Nephron progenitor cell (in vitro differentiated cells): ENCODE measurements around the gene CSKMT.

Source experiments
- DNase-seq: peaks from one replicate; pipeline ENCODE4 v3.0.0; 2021
- H3K27ac Mint-ChIP-seq: 2 replicates; pipeline ENCODE4 v1.8.0; 2021; ENCODE audit warnings: mild to moderate bottlenecking, moderate library complexity, mixed read lengths
- H3K27me3 Mint-ChIP-seq: 2 replicates; pipeline ENCODE4 v1.8.0; 2021; ENCODE audit warnings: mild to moderate bottlenecking, low read depth, mixed read lengths; ENCODE audit not compliant: poor library complexity
- H3K36me3 Mint-ChIP-seq: 2 replicates; pipeline ENCODE4 v1.8.0; 2021; ENCODE audit warnings: low read depth, mixed read lengths
- H3K4me1 Mint-ChIP-seq: 2 replicates; pipeline ENCODE4 v1.8.0; 2021; ENCODE audit warnings: mixed read lengths
- H3K4me3 Mint-ChIP-seq: 2 replicates; pipeline ENCODE4 v1.8.0; 2021; ENCODE audit warnings: mild to moderate bottlenecking, moderate library complexity, mixed read lengths
- H3K9me3 Mint-ChIP-seq: 2 replicates; pipeline ENCODE4 v1.8.0; 2021; ENCODE audit warnings: mild to moderate bottlenecking, moderate library complexity, mixed read lengths
- TF ChIP-seq, protein P1 (sequence below): fragments of 200-600 bp; sonication (generic); IDR thresholded peaks from 2 replicates; pipeline ENCODE4 v1.5.0; 2021; ENCODE audit warnings: antibody characterized with exemption

Gene CSKMT

DNA sequence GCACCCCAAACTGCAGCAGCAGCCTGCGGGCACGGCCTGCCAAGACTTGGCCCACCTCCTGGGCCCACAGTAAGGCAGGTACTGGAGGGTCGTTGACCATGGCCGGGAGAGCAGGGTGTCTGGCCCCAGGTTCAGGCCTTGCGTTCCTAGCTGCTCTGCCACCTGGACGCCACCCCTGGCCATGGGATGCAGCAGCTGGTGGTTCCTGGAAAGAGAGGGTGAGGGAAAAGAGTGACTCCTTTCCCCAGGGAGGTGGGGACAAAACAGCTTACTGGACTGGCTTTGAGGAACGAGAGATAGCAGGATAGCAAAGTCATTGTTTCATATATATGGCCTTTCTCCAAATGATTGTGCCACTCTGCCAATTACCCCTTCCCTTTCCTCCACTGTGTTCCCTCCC is 40.3 kb downstream of the CSKMT start:
- H3K9me3 Mint-ChIP-seq = no peaks in the 10 kb centered on the region
- no peaks in the 10 kb centered on the region for H3K27me3 Mint-ChIP-seq
- H3K27ac Mint-ChIP-seq = peak overlapping the region; percentile 91
- H3K4me3 Mint-ChIP-seq = peak overlapping the region; percentile 89
- TF ChIP-seq, protein P1, sequence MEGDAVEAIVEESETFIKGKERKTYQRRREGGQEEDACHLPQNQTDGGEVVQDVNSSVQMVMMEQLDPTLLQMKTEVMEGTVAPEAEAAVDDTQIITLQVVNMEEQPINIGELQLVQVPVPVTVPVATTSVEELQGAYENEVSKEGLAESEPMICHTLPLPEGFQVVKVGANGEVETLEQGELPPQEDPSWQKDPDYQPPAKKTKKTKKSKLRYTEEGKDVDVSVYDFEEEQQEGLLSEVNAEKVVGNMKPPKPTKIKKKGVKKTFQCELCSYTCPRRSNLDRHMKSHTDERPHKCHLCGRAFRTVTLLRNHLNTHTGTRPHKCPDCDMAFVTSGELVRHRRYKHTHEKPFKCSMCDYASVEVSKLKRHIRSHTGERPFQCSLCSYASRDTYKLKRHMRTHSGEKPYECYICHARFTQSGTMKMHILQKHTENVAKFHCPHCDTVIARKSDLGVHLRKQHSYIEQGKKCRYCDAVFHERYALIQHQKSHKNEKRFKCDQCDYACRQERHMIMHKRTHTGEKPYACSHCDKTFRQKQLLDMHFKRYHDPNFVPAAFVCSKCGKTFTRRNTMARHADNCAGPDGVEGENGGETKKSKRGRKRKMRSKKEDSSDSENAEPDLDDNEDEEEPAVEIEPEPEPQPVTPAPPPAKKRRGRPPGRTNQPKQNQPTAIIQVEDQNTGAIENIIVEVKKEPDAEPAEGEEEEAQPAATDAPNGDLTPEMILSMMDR = no peak
- H3K4me1 Mint-ChIP-seq = peaks cover 48% of the 10 kb centered on the region
- peaks cover 25% of the 10 kb centered on the region for H3K36me3 Mint-ChIP-seq
- DNase-seq = no peak

DNA sequence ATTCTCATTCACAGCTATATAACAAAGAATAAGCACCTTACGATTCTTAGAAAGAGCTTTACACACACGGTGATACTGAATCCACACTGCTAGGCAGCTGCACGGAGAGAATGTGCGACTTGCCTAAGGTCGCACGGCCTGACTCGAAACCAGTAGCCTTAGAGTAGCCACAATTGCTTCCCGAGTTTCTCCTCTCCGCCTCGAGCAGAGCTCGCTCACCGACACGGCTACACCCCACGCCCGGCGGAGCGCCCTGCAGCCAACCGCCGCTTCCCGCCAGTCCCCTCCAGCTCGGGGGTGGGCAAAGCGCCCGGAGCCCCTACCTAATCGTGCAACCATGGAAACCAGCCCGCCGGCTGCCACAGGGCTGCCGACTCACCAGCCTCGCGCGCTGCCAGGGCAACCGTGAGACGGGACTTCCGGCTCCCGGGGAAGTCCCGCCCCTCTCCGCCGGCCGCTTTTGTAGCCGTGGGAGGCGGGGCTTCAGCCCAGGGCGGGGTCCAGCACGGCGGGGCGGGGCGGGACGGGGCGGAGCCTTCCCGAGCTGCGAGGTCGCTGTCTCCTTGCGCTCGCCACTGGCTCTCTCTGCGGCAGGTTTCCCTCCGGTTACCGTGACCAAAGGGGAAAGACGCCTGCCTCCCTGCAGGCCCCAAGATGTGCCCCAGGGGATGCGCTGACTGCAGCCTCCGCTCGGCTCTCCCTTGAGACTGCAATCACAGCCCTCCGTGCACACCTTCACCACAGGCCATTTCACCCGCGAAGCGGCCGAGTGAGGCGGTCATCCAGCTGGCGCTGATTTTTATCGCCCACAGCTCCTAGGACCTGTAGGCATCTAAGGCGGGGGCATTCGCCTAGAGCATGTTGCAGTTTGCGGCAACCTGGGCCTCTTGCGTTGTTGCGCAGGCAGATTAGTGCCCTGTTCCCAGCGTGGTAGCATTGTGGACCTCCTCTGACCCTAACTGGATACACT is 41.1 kb downstream of the CSKMT start:
- TF ChIP-seq, protein P1 = no peak
- DNase-seq = peak; percentile 98
- Mint-ChIP-seq H3K4me3 (peak overlapping the region; percentile 89), H3K27ac (peak overlapping the region; percentile 98), H3K36me3 (peaks cover 28% of the 10 kb centered on the region), H3K9me3 (no peaks in the 10 kb centered on the region), H3K4me1 (peaks cover 48% of the 10 kb centered on the region), H3K27me3 (no peaks in the 10 kb centered on the region)

DNA sequence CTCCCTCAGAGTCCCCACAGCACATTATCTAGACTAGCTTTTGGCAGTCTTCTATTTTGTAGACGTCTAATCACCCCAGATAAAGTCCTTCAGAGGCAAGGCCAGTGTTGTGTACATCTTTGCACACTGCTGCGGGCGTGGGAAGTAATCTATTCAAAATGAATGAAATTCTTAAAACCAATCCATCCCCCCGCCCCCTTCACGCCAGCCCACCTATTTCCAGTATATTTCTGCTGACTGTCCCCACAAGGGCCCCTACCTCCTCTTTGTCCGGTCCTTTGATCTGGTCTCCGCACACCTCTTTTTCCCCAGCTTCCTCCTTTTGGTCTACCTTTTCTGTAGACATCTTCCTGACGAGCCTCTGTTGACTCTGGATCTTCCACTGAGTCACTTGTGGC is 41.7 kb downstream of the CSKMT start:
- no peaks in the 10 kb centered on the region for H3K9me3 Mint-ChIP-seq
- TF ChIP-seq, protein P1 = no peak
- peak overlapping the region; percentile 98 for H3K27ac Mint-ChIP-seq

DNA sequence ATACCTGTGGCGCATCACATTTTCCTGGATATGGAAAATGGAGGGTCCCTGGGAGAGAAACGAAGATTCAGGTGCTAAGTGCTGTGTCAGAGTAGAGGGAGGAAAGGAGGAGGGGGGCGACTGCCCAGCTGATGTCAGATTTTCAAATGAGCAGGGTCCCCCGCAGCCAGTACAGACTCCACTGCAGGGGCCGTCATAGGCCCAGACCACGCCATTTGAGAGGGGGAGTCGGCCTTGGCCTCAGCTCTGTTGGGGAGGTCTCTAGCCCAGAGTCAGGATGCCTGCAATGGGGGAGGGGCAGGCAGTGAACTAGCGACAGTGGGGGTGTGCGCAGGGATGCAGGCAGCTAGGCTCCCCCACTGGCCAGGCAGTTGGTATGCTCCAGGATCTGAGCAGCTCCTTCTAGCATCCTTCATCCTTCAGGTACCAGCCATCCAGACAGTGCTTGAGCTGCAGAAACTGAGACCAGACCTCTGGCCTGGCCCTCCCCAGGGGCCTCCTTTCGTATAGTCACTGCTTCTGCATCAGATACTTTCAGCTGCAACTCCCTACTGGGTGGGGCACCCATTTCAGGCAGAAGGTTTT is 42.3 kb downstream of the CSKMT start, which contains the start of the genes BSCL2 and GNG3:
TSS of gene BSCL2 (minus strand) at position 148 of the 585 bp plus-strand sequence. CDS start 229 bp downstream, outside the sequence.
TSS of gene GNG3 (plus strand) at position 400 of the 585 bp plus-strand sequence. CDS start 620 bp downstream, outside the sequence.
- Mint-ChIP-seq H3K4me1 (peaks cover 52% of the 10 kb centered on the region), H3K4me3 (peak within 1 kb of the TSS; percentile 89), H3K27me3 (no peaks in the 10 kb centered on the region), H3K36me3 (peaks cover 26% of the 10 kb centered on the region), H3K9me3 (no peaks in the 10 kb centered on the region), H3K27ac (peak within 1 kb of the TSS; percentile 98)
- TF ChIP-seq, protein P1 = no peak
- peak; percentile 91 for DNase-seq

More for the DNA sequence above, 41.7 kb downstream of the CSKMT start:
- no peak for DNase-seq
- H3K27me3 Mint-ChIP-seq = no peaks in the 10 kb centered on the region
- peak overlapping the region; percentile 89 for H3K4me3 Mint-ChIP-seq
- H3K4me1 Mint-ChIP-seq = peaks cover 48% of the 10 kb centered on the region
- H3K36me3 Mint-ChIP-seq = peaks cover 26% of the 10 kb centered on the region

DNA sequence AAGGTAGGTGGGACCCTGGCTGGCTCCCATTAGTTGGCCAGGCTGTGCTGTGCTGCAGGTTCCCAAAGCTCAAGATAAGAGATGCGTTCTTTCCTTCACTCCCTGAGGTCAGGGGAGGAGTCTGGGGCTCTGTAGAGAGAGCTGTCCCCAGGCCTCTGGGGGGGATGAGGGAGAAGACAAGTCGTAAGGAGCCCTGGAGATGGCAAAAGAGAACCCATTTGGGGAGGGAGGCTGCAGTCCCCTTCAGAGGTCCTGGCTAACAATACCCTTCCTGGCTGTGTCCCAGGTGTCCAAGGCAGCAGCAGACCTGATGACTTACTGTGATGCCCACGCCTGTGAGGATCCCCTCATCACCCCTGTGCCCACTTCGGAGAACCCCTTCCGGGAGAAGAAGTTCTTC is 43.3 kb downstream of the CSKMT start:
- H3K27ac Mint-ChIP-seq = no peak overlapping the region
- no peaks in the 10 kb centered on the region for H3K9me3 Mint-ChIP-seq
- H3K36me3 Mint-ChIP-seq = peaks cover 32% of the 10 kb centered on the region
- TF ChIP-seq, protein P1 = no peak
- peaks cover 62% of the 10 kb centered on the region for H3K4me1 Mint-ChIP-seq
- H3K4me3 Mint-ChIP-seq = peak overlapping the region; percentile 89
- H3K27me3 Mint-ChIP-seq = no peaks in the 10 kb centered on the region
- no peak for DNase-seq
